Measurements from ENCODE around the gene OR6C76. TPM values are rescaled to one million over a fixed set of nuclear protein-coding genes. Genes with fewer than 3 reads are reported as not detected.
"Not testable (repeated sequence)": the region's sequence is repeated elsewhere in the genome, so short reads cannot be mapped to it uniquely, and the experiment has no call there.

Gene OR6C76
- total RNA-seq, 1 donor from 2014 or later = not detected

- peak overlapping the region; percentile 84 for H3K27ac Mint-ChIP-seq (ENCODE audit: unreplicated experiment)
- H3K9me3 Mint-ChIP-seq (ENCODE audit: unreplicated experiment) = peaks cover 4% of the 10 kb centered on the region
- no peak for TF ChIP-seq CTCF (IDR thresholded peaks at IDR 0.05; ENCODE audit: partially characterized antibody, unreplicated experiment)
- peaks cover 9% of the 10 kb centered on the region for H3K4me1 Mint-ChIP-seq (ENCODE audit: low read depth, unreplicated experiment)
- H3K27me3 Mint-ChIP-seq (ENCODE audit: unreplicated experiment) = peaks cover 3% of the 10 kb centered on the region
- no peaks in the 10 kb centered on the region for H3K36me3 Mint-ChIP-seq (ENCODE audit: unreplicated experiment)
- no peak for DNase-seq
- no peak overlapping the region for H3K4me3 Mint-ChIP-seq (ENCODE audit: unreplicated experiment)
These were observed 20.3 kb downstream of the OR6C76 start for GRCh38 chr12:55446326-55446725.

- no peak overlapping the region for H3K27ac Mint-ChIP-seq (ENCODE audit: unreplicated experiment)
- DNase-seq = no peak
- peaks cover 9% of the 10 kb centered on the region for H3K4me1 Mint-ChIP-seq (ENCODE audit: low read depth, unreplicated experiment)
- TF ChIP-seq CTCF (IDR thresholded peaks at IDR 0.05; ENCODE audit: partially characterized antibody, unreplicated experiment) = no peak
- H3K27me3 Mint-ChIP-seq (ENCODE audit: unreplicated experiment) = peaks cover 3% of the 10 kb centered on the region
- no peak overlapping the region for H3K4me3 Mint-ChIP-seq (ENCODE audit: unreplicated experiment)
- H3K9me3 Mint-ChIP-seq (ENCODE audit: unreplicated experiment) = peaks cover 4% of the 10 kb centered on the region
- H3K36me3 Mint-ChIP-seq (ENCODE audit: unreplicated experiment) = no peaks in the 10 kb centered on the region
These were observed 22.8 kb downstream of the OR6C76 start for GRCh38 chr12:55448825-55449224.

- not testable (repeated sequence) for H3K27me3 Mint-ChIP-seq (ENCODE audit: unreplicated experiment); H3K4me1 Mint-ChIP-seq (ENCODE audit: low read depth, unreplicated experiment); H3K9me3 Mint-ChIP-seq (ENCODE audit: unreplicated experiment); H3K4me3 Mint-ChIP-seq (ENCODE audit: unreplicated experiment); H3K36me3 Mint-ChIP-seq (ENCODE audit: unreplicated experiment); H3K27ac Mint-ChIP-seq (ENCODE audit: unreplicated experiment); DNase-seq
These were observed 38.9 kb downstream of the OR6C76 start for GRCh38 chr12:55464926-55465325.

- Mint-ChIP-seq H3K27ac (ENCODE audit: unreplicated experiment) (no peak overlapping the region), H3K27me3 (ENCODE audit: unreplicated experiment) (no peaks in the 10 kb centered on the region), H3K9me3 (ENCODE audit: unreplicated experiment) (no peaks in the 10 kb centered on the region), H3K36me3 (ENCODE audit: unreplicated experiment) (no peaks in the 10 kb centered on the region), H3K4me1 (ENCODE audit: low read depth, unreplicated experiment) (no peaks in the 10 kb centered on the region), H3K4me3 (ENCODE audit: unreplicated experiment) (no peak overlapping the region)
- no peak for TF ChIP-seq CTCF (IDR thresholded peaks at IDR 0.05; ENCODE audit: partially characterized antibody, unreplicated experiment)
- DNase-seq = no peak
These were observed 41.8 kb downstream of the OR6C76 start for GRCh38 chr12:55467836-55468235.

- Mint-ChIP-seq H3K4me3 (ENCODE audit: unreplicated experiment) (no peak overlapping the region), H3K27me3 (ENCODE audit: unreplicated experiment) (no peaks in the 10 kb centered on the region), H3K9me3 (ENCODE audit: unreplicated experiment) (no peaks in the 10 kb centered on the region), H3K36me3 (ENCODE audit: unreplicated experiment) (no peaks in the 10 kb centered on the region), H3K27ac (ENCODE audit: unreplicated experiment) (no peak overlapping the region), H3K4me1 (ENCODE audit: low read depth, unreplicated experiment) (no peaks in the 10 kb centered on the region)
- TF ChIP-seq CTCF (IDR thresholded peaks at IDR 0.05; ENCODE audit: partially characterized antibody, unreplicated experiment) = no peak
- no peak for DNase-seq
These were observed 43.2 kb downstream of the OR6C76 start for GRCh38 chr12:55469291-55469690.
